HUES64 (cell line): ENCODE measurements around the gene EZH2.

Source experiments
- H3K27ac ChIP-seq: 2 replicates; pipeline ENCODE4 v1.7.0; 2013; ENCODE audit warnings: low read depth, low read length, inconsistent platforms
- H3K27me3 ChIP-seq: 2 replicates; pipeline ENCODE4 v1.6.1; 2013; ENCODE audit warnings: mild to moderate bottlenecking, low read length; ENCODE audit not compliant: insufficient read depth
- H3K36me3 ChIP-seq: 2 replicates; pipeline ENCODE4 v1.6.1; 2013; ENCODE audit warnings: mild to moderate bottlenecking, low read length; ENCODE audit not compliant: insufficient read depth
- H3K4me1 ChIP-seq: 2 replicates; pipeline ENCODE4 v1.6.1; 2013; ENCODE audit warnings: mild to moderate bottlenecking, low read length, moderate library complexity; ENCODE audit not compliant: insufficient read depth
- H3K4me3 ChIP-seq: 2 replicates; pipeline ENCODE4 v1.5.1; 2013; ENCODE audit warnings: mild to moderate bottlenecking, low read length, moderate library complexity
- H3K9ac ChIP-seq: 2 replicates; pipeline ENCODE4 v1.6.1; 2013; ENCODE audit warnings: mild to moderate bottlenecking, low read depth, low read length
- H3K9me3 ChIP-seq: 2 replicates; pipeline ENCODE4 v1.6.1; 2013; ENCODE audit warnings: low read depth, low read length; ENCODE audit not compliant: insufficient read depth
- WGBS: fragments of 150-250, 120-280 bp; methylation state at CpG from one replicate; pipeline ENCODE4 v1.1.7; 2013; ENCODE audit warnings: missing lambda C conversion rate; 5-methylcytosine and 5-hydroxymethylcytosine counted together

EZH2 gene

GRCh38 chr7:148789220-148789619 lies 94.9 kb downstream of the EZH2 start:
- peaks cover 97% of the 10 kb centered on the region for H3K36me3 ChIP-seq
- WGBS, result 92% methylated on average over 7 of the region's 7 CpGs

DNA sequence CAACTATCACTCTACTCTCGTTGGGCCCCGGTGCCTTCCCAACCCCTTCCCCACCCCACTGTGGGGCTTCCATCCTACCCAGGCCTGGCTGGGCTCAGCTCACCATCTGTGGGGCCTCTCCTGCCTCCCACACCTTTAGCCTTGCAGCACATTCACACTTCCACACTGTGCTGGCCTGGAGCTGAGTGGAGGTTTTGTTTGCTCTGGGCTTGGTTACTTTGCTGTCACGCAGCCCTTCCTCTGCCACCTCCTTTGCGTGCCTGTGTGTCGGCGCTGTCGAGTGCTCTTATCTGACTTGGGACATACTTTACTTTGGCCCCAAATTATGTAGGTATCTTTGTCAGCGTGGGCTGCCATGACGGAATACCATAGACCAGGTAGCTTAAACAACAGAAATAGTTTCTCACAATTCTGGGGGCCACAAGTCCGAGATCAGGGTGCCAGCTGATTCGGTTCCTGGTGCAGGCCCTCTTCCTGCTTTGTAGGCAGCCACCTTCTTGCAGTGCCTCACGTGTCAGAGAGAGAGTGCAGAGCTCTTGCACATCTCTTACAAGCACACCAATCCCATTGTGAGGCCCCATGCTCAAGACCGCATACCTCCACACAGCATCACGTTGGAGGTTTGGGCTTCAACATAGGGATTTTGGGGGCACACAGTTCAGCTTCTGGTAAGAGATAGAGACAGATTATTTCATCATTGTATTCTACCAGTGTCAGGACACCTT lies 96.4 kb downstream of the EZH2 start:
- H3K36me3 ChIP-seq, result peaks cover 93% of the 10 kb centered on the region

More at GRCh38 chr7:148789220-148789619, 94.9 kb downstream of the EZH2 start:
- H3K9ac ChIP-seq, result no peak overlapping the region
- H3K4me3 ChIP-seq, result no peak overlapping the region
- H3K27ac ChIP-seq, result no peak overlapping the region
- no peaks in the 10 kb centered on the region for H3K9me3 ChIP-seq
- no peaks in the 10 kb centered on the region for H3K4me1 ChIP-seq
- no peaks in the 10 kb centered on the region for H3K27me3 ChIP-seq

DNA sequence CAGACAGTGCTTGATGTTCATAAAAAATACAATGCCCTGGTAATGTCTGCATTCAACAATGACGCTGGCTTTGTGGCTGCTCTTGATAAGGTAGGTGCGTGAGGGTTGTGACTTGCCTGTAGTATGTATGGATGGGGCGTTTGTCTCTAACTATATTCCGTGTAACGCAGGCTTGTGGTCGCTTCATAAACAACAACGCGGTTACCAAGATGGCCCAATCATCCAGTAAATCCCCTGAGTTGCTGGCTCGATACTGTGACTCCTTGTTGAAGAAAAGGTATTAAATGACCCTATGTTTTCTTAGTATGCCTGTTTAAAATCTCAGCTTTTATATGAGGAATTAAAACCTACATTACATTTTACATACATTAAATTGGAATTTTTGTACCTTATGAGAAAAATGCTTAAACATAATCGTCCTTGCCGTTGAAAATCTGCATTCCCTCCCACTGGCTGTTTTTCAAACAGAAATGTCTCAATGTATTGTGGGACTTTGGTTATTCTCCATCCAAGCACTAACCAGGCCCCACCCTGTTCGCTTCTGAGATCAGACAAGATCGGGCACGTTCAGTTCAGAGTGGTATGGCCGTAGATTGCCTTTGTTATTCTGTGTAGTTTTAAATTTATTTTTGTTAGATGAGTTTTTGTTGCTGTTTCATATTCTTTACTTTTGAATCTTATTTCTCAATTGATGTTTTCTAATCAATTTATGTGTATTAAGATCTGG lies 100.1 kb downstream of the EZH2 start:
- no peak overlapping the region for H3K9ac ChIP-seq
- no peak overlapping the region for H3K27ac ChIP-seq
- no peaks in the 10 kb centered on the region for H3K27me3 ChIP-seq
- 98% methylated on average over 15 of the region's 15 CpGs for WGBS
- no peaks in the 10 kb centered on the region for H3K9me3 ChIP-seq
- H3K4me3 ChIP-seq, result no peak overlapping the region
- H3K4me1 ChIP-seq, result no peaks in the 10 kb centered on the region
- H3K36me3 ChIP-seq, result peaks cover 80% of the 10 kb centered on the region

More for the DNA sequence above, 96.4 kb downstream of the EZH2 start:
- H3K27me3 ChIP-seq, result no peaks in the 10 kb centered on the region
- H3K27ac ChIP-seq, result no peak overlapping the region
- H3K9ac ChIP-seq, result no peak overlapping the region
- no peak overlapping the region for H3K4me3 ChIP-seq
- 96% methylated on average over 14 of the region's 14 CpGs for WGBS
- H3K9me3 ChIP-seq, result no peaks in the 10 kb centered on the region
- no peaks in the 10 kb centered on the region for H3K4me1 ChIP-seq

GRCh38 chr7:148782757-148783456 lies 101.2 kb downstream of the EZH2 start:
- Histone ChIP-seq H3K27me3 (no peaks in the 10 kb centered on the region), H3K9me3 (no peaks in the 10 kb centered on the region), H3K9ac (no peak overlapping the region; the same call in 1 of the 2 replicates), H3K36me3 (peaks cover 80% of the 10 kb centered on the region), H3K4me1 (no peaks in the 10 kb centered on the region), H3K4me3 (no peak overlapping the region), H3K27ac (no peak overlapping the region)
- 93% methylated on average over 44 of the region's 44 CpGs for WGBS

- Histone ChIP-seq H3K4me3 (no peak overlapping the region), H3K27ac (no peak overlapping the region), H3K36me3 (peaks cover 80% of the 10 kb centered on the region), H3K4me1 (peaks cover 26% of the 10 kb centered on the region), H3K9me3 (no peaks in the 10 kb centered on the region), H3K27me3 (no peaks in the 10 kb centered on the region), H3K9ac (no peak overlapping the region)
- 94% methylated on average over 1 of the region's 1 CpG for WGBS
Observed at GRCh38 chr7:148774471-148774870, 109.6 kb downstream of the EZH2 start.

GRCh38 chr7:148773334-148773733 lies 110.8 kb downstream of the EZH2 start:
- Histone ChIP-seq H3K4me1 (peaks cover 26% of the 10 kb centered on the region), H3K9ac (no peak overlapping the region), H3K9me3 (no peaks in the 10 kb centered on the region), H3K4me3 (no peak overlapping the region), H3K36me3 (peaks cover 80% of the 10 kb centered on the region), H3K27me3 (no peaks in the 10 kb centered on the region), H3K27ac (peak overlapping the region; percentile 23; the same call in 1 of the 2 replicates)
- WGBS, result 73% methylated on average over 10 of the region's 10 CpGs

- H3K4me1 ChIP-seq, result peaks cover 25% of the 10 kb centered on the region
- no peaks in the 10 kb centered on the region for H3K27me3 ChIP-seq
- H3K36me3 ChIP-seq, result peaks cover 83% of the 10 kb centered on the region
- 75% methylated on average over 7 of the region's 8 CpGs for WGBS
- no peak overlapping the region for H3K9ac ChIP-seq
- no peaks in the 10 kb centered on the region for H3K9me3 ChIP-seq
- H3K27ac ChIP-seq, result no peak overlapping the region; the same call in none of the 2 replicates
- H3K4me3 ChIP-seq, result no peak overlapping the region
Observed at GRCh38 chr7:148772297-148773089, 111.6 kb downstream of the EZH2 start.

DNA sequence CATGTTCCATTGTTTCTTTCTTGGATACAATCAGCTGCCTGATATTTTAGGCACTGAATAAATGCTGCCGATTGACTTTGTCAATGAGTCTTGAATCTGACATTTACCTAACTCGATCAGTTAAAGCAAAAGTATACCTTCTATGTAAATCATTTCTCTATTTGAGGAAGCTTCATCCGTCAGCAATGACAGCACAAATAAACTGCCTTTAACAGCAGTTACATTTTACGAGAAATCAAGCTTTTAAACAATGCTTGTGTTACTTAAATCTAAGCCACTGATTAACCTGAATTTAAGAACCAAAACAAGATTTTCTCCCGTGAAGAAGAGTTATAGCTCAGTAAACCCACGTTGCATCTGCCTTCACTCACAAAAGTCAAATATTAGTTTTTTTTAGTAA lies 114.1 kb downstream of the EZH2 start:
- no peak overlapping the region for H3K4me3 ChIP-seq
- no peak overlapping the region for H3K9ac ChIP-seq
- H3K27ac ChIP-seq, result no peak overlapping the region
- WGBS, result 95% methylated on average over 6 of the region's 6 CpGs
- H3K36me3 ChIP-seq, result peaks cover 88% of the 10 kb centered on the region
- peaks cover 16% of the 10 kb centered on the region for H3K4me1 ChIP-seq
- no peaks in the 10 kb centered on the region for H3K9me3 ChIP-seq
- no peaks in the 10 kb centered on the region for H3K27me3 ChIP-seq

DNA sequence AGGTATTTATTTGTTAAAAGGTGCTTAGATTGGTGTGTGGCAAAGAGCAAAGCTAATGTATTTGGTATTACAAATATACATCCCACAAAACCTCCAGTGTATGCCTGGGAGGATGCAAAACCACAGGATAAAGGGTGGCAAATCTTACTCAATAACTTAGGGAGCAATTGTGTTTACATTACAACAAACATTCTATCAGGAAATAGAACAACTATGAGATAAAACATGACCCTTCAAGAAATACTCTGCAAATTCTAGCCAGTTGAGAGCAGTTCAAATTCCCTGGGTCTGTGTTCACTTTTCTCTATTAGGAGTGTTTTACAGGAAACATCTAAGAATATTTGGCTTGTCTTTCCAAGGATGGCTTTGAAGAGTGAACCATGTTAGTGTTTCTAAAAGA lies 120.5 kb downstream of the EZH2 start:
- peaks cover 89% of the 10 kb centered on the region for H3K36me3 ChIP-seq

GRCh38 chr7:148761499-148762278 lies 122.4 kb downstream of the EZH2 start:
- 95% methylated on average over 12 of the region's 12 CpGs for WGBS
- Histone ChIP-seq H3K4me1 (no peaks in the 10 kb centered on the region), H3K27ac (no peak overlapping the region), H3K27me3 (no peaks in the 10 kb centered on the region), H3K4me3 (no peak overlapping the region), H3K36me3 (peaks cover 90% of the 10 kb centered on the region), H3K9ac (no peak overlapping the region), H3K9me3 (no peaks in the 10 kb centered on the region)

More for the DNA sequence above, 120.5 kb downstream of the EZH2 start:
- Histone ChIP-seq H3K9me3 (no peaks in the 10 kb centered on the region), H3K4me1 (no peaks in the 10 kb centered on the region), H3K27me3 (no peaks in the 10 kb centered on the region), H3K9ac (no peak overlapping the region), H3K4me3 (no peak overlapping the region), H3K27ac (no peak overlapping the region)
